ENCODE data around the gene ASH1L. TPM values are rescaled to one million over a fixed set of nuclear protein-coding genes. Genes with fewer than 3 reads are reported as not detected.

ASH1L gene
- total RNA-seq, 1 experiment from 2014 or later, result 71.8 TPM

- no TSS peak for BruUV-seq (replicated peaks)
- no peak overlapping the region for H3K27ac Mint-ChIP-seq (ENCODE audit: unreplicated experiment)
- H3K4me3 Mint-ChIP-seq (ENCODE audit: low read depth, unreplicated experiment), result no peak overlapping the region
- no peak for DNase-seq
- H3K36me3 Mint-ChIP-seq (ENCODE audit: insufficient read depth, unreplicated experiment), result peaks cover 8% of the 10 kb centered on the region
- intact Hi-C loops (cut with micrococcal nuclease; ENCODE audit: unreplicated experiment), result no loop called here
- no peaks in the 10 kb centered on the region for H3K27me3 Mint-ChIP-seq (ENCODE audit: unreplicated experiment)
- TF ChIP-seq CTCF (IDR thresholded peaks at IDR 0.05; ENCODE audit: unreplicated experiment), result no peak
- CTCF ChIA-PET, result interaction anchor here (0.7 kb wide), 1 partner anchor 703 kb away, joined by 8 read pairs; no protein-coding TSS in a partner anchor
- no peaks in the 10 kb centered on the region for H3K4me1 Mint-ChIP-seq (ENCODE audit: low read depth, unreplicated experiment)
- H3K9me3 Mint-ChIP-seq (ENCODE audit: low read depth, unreplicated experiment), result no peaks in the 10 kb centered on the region
Observed at GRCh38 chr1:155287987-155288543, 274.5 kb downstream of the ASH1L start.

- BruUV-seq (replicated peaks), result no TSS peak
- H3K9me3 Mint-ChIP-seq (ENCODE audit: low read depth, unreplicated experiment), result no peaks in the 10 kb centered on the region
- H3K27ac Mint-ChIP-seq (ENCODE audit: unreplicated experiment), result no peak overlapping the region
- intact Hi-C loops (cut with micrococcal nuclease; ENCODE audit: unreplicated experiment), result no loop called here
- CTCF ChIA-PET, result no interaction called here
- H3K27me3 Mint-ChIP-seq (ENCODE audit: unreplicated experiment), result no peaks in the 10 kb centered on the region
- H3K36me3 Mint-ChIP-seq (ENCODE audit: insufficient read depth, unreplicated experiment), result peaks cover 13% of the 10 kb centered on the region
- no peaks in the 10 kb centered on the region for H3K4me1 Mint-ChIP-seq (ENCODE audit: low read depth, unreplicated experiment)
- no peak for TF ChIP-seq CTCF (IDR thresholded peaks at IDR 0.05; ENCODE audit: unreplicated experiment)
- DNase-seq, result no peak
- H3K4me3 Mint-ChIP-seq (ENCODE audit: low read depth, unreplicated experiment), result no peak overlapping the region
Observed at GRCh38 chr1:155286544-155286943, 276.1 kb downstream of the ASH1L start.

- H3K27ac Mint-ChIP-seq (ENCODE audit: unreplicated experiment), result no peak overlapping the region
- no peak for DNase-seq
- H3K4me1 Mint-ChIP-seq (ENCODE audit: low read depth, unreplicated experiment), result no peaks in the 10 kb centered on the region
- intact Hi-C loops (cut with micrococcal nuclease; ENCODE audit: unreplicated experiment), result no loop called here
- H3K27me3 Mint-ChIP-seq (ENCODE audit: unreplicated experiment), result no peaks in the 10 kb centered on the region
- CTCF ChIA-PET, result no interaction called here
- no TSS peak for BruUV-seq (replicated peaks)
- TF ChIP-seq CTCF (IDR thresholded peaks at IDR 0.05; ENCODE audit: unreplicated experiment), result no peak
- H3K36me3 Mint-ChIP-seq (ENCODE audit: insufficient read depth, unreplicated experiment), result peaks cover 13% of the 10 kb centered on the region
- H3K9me3 Mint-ChIP-seq (ENCODE audit: low read depth, unreplicated experiment), result no peaks in the 10 kb centered on the region
- no peak overlapping the region for H3K4me3 Mint-ChIP-seq (ENCODE audit: low read depth, unreplicated experiment)
Observed at GRCh38 chr1:155285631-155286044, 277.0 kb downstream of the ASH1L start.

Small RNA genes lying within 50 kb of the gene (microRNA-seq; reads per million reads assigned to microRNA genes)
- not detected for gene MIR555

Other genes with a start within 250 kb of the ASH1L start
- 48.4 and 49.0 TPM in 2 replicates for gene RUSC1, start 241.9 kb downstream of the ASH1L start, total RNA-seq (2022)
- 75.2 and 87.5 TPM in 2 replicates for gene MSTO1, start 47.4 kb upstream of the ASH1L start, total RNA-seq (2022)
- 76.2 and 81.4 TPM in 2 replicates for gene YY1AP1, start 126.0 kb upstream of the ASH1L start, total RNA-seq (2022)
- 192 and 199 TPM in 2 replicates for gene DAP3, start 126.3 kb upstream of the ASH1L start, total RNA-seq (2022)